Measurements from ENCODE around the gene SRMS.
"Not testable (repeated sequence)": the region's sequence is repeated elsewhere in the genome, so short reads cannot be mapped to it uniquely, and the experiment has no call there.

SRMS gene

DNA sequence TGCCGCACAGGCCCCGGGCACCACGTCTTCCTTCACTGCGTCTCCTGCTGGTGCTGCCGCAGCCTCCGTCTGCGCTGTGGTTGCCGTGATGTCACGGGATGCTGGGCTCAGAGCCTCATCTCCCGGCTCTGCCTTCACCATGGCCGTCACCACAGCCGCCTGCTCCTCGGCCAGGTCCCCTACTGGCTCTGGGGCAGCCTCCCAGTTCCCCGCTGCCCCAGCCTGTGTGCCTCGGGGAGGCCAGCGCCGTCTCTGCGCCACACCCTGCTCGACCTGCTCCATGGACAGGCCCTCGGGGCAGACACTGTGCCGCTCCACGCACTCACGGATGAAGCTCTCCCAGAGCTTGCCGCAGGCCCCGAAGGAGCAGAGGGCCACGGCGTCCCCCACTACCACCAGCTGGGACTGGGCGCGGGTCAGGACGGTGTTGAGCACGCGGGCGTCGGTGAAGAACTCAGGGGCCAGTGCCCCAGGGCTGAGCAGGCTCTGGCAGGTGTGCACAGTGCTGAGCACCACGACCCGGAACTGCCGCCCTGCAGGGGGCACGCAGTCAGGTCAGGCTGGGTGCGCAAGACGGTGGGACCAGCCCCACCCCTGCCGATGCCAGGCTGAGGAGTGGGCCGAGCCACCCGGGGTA, 18.3 kb upstream of the SRMS start:
- no peak for DNase-seq (ENCODE audit: low spot score)

DNA sequence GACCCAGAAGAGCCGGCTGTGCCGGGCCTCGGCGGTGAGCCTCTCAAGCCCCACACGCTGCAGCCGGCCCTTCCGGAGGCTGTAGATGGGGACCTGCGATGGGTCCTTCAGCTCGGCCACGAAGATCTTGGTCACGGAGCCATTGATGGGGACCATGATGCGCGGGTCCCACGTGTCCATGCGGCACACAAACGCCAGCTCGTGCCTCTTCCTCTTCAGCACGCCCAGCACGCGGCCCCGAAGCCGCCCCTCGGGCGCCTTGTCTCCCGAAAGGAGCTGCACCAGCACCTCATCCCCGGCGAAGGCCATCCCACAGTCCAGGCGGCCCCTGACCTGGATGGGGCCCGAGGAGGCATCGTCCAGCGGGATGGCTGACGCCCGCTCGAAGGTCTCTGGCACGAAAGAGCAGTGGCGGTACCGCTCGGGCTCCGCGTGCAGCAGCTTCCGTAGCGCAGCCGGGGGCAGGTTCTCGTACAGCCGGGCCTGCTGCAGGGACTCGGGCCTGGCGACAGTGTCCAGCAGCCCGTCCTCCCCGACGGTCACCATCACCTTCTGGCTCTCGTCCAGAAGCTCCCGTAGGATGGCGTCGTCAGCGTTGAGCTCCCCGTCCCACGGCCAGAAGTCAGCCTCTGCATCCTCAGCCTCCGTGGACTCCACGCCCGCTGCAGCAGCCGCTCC, 17.6 kb upstream of the SRMS start:
- DNase-seq (ENCODE audit: low spot score), result no peak

DNA sequence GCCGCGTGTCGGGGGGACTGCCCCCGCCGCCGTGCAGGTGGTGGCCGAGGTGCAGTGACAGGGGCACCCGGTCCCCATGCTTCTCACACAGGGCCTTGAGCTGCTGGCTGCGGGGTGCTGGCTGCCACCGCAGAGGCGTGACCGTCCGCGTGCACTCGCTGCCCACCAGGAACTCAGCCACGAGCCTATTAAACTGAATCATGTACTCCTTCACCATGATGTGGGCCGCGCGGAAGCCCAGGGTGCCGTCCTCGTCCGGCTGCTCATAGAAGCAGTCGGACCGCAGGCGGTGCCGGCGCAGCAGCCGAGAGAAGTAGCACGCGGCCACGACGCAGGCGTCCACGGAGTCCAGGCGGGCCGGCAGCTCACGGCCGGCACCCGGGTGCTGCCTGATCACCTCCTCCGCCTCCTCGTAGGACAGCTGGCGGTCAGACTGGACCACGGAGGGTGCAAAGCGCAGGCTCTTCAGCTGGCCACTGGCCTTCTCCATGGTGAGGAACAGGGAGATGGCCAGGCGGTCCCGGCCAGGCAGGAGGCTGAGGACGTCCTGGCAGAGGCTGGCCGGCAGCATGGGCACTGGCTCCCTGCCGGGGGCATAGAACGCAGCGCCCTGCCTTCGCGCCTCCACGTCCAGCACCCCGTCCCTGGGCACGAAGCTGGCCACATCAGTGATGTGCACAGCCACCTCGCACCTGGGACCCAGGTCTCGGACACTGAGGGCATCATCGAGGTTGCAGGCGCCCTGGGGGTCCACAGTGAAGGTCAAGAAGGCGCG, 16.7 kb upstream of the SRMS start:
- no peak for DNase-seq (ENCODE audit: low spot score)

DNA sequence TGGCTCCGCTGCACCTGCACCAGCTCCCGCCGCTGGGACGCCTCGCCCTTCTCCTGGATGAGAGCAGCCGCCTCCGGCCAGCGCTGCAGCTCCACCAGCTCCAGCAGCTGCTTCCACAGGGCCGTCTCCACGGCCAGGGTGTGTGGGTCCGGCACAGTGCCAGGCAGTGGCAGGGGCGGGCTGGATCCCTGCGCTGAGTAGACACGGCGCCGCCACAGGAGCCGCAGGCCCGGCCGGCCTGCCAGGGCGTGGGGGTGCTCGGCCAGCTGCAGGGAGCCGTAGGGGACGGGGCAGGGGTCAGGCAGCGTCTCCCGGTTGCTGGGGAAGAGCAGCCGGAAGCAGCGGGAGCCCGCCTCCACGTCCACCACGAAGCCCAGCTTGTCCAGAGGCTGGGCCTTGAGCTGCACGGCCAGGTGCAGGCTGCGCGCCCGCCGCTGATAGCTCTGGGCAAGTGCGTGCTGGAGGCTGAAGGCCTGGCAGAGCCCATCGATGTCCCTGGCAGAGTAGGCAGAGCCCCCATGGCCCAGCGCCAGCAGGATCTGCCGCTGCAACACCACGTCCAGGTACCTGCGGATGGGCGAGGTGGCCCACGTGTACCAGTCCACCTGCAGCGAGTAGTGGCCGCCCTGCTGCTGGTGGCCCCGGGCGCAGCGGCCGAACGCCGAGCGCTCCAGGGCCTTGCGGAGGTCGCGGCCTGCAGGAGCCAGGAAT, 15.8 kb upstream of the SRMS start:
- DNase-seq (ENCODE audit: low spot score), result no peak

DNA sequence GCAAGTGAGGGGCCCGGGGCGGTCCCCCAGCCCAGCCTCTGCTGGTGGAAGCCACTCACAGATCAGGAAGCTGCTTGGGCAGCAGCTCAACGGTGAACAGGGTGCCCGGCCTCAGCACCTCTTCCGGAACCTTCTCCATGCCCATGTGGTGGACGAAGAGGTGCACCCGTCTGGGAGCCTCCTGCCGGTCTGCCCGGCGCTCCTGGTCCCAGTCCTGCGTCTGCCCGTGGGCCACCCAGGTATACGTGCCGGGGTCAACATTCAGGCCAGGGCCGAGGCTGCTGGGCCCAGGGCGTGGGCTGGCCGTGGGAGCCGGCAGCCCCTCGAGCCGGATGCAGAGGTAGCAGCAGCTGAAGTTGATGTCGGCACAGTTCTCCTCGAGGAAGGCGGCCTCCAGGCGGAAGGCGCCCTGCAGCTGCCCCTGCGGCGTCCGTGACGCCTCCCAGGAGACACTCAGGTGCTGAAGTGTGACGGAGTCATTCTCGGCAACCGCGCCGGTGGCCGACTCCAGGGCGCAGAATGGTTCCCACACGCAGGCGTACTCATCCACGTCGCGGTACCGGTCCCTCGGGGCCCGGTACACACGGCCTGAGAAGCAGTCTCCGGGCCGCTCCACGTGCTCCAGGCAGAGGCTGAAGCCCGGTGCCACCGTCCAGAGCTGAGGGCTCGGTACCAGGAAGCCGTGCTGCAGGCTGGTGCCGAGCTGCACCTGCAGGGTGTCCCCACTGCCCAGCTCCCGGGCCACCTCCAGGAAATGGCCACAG, 15.1 kb upstream of the SRMS start:
- no peak for DNase-seq (ENCODE audit: low spot score)

DNA sequence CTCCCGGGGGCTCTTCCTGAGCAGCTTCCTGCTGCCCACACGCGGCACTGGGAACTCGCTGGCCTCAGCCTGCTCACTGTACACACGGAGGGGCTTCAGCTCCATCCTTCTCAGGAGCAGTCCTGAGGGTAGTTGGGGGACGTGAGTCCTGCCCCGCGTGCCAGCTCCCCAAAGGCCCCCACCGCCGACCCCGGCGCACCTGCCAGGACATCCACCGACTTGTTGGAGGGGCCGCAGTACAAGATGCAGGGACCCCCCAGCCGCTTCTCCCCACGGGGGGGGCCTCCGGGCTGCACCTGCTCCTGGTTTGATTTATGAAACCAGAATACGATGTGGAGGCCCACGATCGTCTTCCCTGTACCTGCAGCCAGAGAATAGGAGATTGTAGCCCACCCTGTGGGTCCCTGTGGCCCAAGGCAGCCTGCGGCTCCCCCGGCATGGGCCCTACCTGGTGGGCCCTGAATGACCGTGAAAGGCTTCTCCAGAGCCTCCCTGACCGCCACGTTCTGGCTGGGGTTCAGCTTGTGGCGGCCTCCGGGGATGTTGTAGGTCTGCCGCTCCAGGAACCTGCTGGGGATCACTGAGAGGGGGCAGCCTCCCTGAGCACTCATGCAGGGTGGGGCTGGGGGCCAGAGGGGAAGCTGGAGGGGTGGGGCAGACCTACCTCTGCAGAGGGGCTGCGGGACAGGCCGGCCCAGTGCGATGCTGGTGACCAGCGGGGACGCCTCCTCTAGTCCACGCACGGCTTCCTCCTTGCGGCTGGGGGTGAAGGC, 14.3 kb upstream of the SRMS start:
- no peak for DNase-seq (ENCODE audit: low spot score)

DNA sequence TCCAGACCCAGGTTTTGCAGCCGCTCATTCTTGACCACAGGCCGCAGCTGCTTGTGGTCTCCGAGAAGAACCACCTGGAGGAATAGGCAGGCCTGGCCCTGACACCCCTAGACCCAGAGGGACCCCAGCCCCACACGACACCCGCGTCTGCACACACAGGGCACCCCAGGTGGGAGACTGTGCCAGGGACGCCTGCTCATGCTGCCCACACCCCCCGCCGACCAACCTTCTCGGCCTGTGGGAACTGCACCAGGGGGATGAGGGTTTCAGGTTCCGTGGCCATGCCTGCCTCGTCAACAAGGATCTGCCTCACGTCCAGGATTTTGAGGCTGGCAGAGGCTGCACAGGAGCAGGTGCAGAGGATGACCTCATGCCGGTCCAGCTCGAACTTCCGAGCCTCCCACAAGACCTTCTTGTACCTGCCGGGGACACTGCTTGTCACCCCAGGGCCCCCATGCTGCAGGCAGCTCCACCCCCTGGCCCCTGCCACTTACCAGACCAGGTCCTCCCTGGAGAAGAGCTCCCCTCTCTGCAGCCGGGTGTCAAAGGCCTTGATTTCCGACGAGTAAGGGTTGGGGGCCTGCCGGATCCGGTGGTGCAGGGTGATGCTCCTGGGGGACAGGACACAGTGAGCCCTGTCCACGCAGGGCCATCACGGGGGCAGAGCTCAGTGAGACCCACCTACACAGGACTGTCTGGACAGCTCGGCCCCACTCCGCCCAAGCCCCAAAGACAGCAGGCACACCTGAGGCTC, 13.5 kb upstream of the SRMS start:
- DNase-seq (ENCODE audit: low spot score), result no peak

DNA sequence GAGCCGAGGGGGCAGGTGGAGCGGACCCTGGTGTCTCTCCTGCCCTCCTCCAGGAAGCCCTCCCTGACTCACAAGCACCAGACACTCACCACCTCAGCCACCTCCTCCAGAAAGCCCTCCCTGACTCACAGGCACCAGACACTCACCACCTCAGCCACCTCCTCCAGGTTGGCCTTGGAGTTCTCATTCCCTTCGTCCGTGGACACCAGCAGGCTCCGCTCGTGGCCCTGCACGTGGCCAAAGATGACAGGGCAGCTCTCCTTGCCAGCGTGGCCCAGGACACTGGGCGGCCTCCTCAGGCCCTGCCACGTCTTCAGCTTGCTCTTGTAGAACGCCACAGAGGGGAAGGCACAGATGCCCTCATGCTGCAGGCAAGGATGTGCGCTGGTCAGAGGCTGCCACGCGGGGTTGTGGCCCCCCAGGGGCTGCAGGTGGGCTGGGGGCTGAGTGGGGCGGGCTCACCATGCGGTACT, 12.8 kb upstream of the SRMS start:
- DNase-seq (ENCODE audit: low spot score), result no peak

DNA sequence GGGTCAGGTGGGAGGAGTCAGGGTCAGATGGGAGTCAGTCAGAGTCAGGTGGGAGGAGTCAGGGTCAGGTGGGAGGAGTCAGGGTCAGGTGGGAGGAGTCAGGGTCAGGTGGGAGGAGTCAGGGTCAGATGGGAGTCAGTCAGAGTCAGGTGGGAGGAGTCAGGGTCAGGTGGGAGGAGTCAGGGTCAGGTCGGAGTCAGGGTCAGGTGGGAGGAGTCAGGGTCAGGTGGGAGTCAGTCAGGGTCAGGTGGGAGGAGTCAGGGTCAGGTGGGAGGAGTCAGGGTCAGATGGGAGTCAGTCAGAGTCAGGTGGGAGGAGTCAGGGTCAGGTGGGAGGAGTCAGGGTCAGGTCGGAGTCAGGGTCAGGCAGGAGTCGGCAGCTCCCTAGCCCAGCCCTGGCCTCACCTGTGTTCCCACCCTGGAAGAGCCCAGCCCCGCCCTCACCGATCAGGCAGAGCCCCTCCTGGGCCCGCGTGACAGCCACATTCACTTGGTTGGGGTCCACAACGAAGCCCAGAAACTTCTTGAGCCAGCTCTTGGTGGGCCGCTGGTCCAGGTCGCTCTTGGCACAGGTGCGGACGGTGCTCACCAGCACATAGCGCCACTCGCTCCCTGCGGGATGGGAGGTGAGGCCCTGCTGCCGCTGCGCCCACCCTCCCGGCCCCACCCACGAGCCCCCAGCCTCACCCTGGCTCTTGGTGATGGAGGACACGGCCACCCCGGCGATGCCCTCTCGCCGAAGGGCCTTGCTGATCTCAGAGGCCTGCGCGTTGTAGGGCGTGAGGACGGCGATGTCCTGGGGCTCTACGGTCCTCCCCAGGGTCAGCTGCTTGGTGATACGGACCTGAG, 12.2 kb upstream of the SRMS start:
- DNase-seq (ENCODE audit: low spot score), result not testable (repeated sequence)

DNA sequence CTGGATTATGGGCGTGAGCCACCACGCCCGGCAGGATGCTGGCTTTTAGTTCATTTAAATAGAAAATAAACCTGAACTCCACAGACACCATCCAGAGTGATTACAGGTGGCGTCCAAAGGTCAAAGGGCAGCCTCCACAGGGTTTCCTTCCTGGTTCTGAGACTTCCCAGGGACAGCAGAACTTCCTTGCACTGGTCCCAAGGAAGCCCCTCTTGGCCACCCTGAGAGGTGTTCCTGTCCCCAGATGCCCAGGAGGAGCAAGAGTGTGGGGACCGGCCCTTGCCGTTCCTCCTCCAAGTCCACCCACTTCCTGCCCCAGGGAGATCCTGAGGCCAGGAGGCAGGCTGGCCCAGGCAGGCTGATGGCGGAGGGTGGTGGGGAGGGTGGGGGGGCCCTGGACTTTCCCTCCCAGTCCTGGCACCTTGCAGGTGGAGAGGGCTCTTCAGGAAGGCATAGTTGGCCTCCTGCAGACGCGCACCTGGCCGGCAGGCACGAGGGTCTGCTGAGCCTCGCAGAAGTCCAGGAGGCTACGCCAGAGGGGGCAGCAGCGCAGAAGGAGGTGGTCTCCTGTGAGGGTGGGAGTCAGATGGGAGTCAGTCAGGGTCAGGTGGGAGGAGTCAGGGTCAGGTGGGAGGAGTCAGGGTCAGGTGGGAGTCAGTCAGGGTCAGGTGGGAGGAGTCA, 11.4 kb upstream of the SRMS start:
- no peak for DNase-seq (ENCODE audit: low spot score)

DNA sequence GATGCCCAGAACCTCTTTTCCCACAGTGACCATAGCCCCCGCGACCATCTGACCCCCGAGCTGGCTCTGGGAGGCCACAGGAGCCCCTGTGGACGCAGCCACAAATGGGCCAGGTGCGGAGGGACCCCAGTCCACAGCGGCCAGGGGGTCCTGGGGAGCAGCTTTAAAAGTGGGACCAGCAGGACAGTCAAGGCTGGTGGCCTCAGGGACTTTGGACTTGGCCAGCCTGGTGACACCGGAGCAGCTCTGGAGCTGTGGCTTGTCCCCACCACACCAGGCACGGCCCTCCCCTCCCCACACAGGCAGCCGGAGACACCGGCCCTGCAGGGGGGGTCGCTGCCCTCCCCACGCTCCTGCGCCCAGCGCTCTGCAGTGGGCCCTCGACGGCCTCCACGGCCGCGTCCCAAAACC, 9.9 kb upstream of the SRMS start:
- no peak for DNase-seq (ENCODE audit: low spot score)

DNA sequence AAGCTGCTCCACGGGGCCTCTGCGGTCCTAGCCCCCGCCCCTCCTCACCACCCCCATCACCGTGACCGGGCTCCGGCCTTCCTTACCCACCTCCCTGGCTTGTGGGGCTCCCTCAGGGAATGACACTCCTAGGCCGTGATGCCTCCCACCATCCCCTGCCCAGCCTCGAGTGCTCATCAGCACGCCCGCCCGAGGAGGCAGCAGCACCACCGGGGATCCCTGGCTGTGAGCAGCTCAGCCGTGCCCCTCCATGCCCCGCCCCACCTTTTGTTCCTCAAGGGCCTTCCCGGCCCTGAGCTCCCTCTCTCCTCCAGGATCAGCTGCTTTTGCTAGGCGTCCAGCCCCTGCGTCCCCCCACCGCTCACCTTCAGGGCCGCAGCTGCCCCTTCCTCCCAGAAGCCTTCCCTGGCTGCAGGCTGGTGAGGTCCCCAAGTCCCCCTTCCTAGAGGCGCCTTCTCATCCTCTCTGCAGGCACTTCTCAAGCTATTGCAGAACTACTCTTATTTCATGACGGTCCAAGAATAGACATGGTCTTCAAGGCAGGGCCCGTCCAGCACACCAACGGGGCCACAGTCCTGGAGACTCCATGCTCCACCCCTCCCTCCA, 9.4 kb upstream of the SRMS start:
- DNase-seq (ENCODE audit: low spot score), result no peak

DNA sequence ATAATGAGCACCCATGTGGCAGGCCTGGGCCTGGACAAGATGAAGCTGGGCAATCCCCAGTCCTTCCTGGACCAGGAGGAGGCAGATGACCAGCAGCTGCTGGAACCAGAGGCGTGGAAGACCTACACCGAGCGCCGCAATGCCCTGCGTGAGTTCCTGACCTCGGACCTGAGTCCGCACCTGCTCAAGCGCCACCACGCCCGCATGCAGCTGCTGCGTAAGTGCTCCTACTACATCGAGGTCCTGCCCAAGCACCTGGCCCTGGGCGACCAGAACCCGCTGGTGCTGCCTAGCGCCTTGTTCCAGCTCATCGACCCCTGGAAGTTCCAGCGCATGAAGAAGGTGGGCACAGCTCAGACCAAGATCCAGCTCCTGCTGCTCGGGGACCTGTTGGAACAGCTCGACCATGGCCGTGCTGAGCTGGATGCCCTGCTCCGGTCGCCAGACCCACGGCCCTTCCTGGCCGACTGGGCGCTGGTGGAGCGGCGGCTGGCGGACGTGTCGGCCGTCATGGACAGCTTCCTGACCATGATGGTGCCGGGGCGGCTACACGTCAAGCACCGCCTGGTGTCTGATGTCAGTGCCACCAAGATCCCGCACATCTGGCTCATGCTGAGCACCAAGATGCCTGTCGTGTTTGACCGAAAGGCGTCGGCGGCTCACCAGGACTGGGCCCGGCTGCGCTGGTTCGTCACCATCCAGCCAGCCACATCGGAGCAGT, 8.3 kb upstream of the SRMS start:
- no peak for DNase-seq (ENCODE audit: low spot score)

DNA sequence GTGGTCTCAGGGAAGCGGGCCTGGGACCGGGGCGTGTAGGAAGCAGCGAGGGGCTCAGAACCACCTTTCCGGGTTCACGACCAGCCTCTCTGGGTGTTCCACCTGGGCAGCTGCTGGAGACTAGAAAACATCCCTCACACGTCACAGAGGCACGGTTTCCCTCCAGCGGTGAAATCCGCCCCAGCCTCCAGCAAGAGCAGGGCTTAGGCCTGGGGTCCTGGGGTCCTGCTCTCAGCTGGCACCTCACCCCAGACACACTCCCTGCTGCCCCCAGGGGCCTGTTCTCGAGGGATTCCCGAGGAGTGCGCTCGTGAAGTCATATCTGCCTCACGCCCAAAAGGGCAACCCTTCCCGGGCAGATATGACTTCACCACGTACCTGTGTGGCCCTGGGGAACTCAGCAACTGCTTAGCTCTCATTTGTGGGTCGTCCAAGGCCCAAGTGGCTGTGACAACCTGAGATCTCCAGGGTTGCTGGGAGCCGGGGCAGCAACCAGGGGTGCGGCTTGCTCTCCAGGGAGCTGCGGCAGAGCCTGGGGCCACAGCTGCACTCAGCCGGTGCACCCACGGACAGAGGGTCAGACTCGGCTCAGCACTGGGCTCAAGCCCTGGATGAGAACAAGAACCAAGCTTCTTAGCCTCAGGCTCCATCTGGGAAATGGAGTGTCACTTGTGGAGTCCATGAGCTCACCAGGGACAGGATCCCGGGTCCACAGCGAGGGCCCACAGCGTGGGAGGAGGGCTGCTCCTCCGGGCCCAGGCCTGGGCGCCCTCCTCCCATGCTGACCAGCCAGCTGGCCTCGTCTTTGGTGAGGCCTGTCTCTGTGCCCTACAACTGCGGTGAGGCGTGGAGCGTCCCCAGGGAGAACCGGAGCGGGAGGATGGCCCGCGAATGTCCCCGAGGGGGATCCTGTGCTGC, 7.1 kb upstream of the SRMS start:
- no peak for DNase-seq (ENCODE audit: low spot score)

DNA sequence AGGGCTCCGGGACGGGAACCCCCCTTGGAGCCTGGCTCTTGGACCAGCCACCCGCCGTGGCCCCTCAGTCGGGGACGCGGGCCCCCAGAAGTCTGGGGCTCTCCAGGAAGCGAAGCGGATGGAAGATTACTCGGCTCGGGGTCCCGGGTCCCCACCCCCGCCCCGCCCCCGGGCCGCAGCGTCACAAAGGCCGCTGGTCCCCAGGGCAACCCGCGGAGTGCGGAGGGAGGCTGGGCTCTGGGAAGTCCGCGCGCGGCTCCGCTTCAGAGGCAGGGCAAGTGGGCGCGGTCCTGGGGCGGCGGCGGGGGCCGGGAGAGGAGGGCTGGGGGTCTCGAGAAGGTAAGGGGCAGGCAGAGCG, 6.4 kb upstream of the SRMS start, which contains the start of gene FNDC11:
FNDC11 (plus strand) TSS at position 227 of the 358 bp plus-strand sequence. CDS start 1,505 bp downstream, outside the sequence.
- peak; percentile 31 for DNase-seq (ENCODE audit: low spot score)

DNA sequence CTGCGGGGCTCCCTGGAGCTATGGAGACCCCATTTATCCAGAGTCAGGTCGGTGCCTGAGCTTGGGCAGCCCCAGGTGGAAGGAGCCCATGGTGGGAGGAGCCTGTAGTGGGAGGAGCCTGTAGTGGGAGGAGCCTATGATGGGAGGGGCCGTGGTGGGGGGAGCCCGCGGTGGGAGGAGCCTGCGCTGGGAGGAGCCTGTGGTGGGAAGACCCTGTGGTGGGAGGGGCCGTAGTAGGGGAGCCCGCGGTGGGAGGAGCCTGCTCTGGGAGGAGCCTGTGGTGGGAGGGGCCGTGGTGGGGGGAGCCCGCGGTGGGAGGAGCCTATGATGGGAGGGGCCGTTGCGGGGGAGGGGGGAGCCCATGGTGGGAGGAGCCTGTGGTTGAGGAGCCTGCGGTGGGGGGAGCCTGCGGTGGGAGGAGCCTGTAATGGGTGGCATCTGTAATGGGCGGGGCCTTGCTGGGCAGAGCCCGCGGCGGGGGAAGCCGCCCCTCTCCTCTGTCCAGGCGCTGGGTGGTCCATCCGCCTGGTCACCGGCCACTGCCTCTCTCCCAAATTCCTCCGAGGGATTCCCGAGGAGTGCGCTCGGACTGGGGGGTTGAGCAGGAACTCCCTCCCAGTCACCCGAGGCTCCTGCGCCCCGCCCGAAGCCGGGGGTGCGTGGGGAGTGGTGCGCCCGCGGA, 5.8 kb upstream of the SRMS start:
- DNase-seq (ENCODE audit: low spot score), result peak; percentile 89
